Hepatocyte (in vitro differentiated cells): ENCODE measurements around the gene CDH18.

Source experiments
- EZH2 ChIP-seq: fragments of 200-600 bp; sonication (generic); IDR thresholded peaks from 2 replicates; pipeline ENCODE4 v1.6.1; 2016; ENCODE audit warnings: antibody characterized with exemption, mild to moderate bottlenecking, borderline replicate concordance
- TF ChIP-seq, protein P1 (sequence below): fragments of 200-600 bp; sonication (generic); IDR thresholded peaks from 2 replicates; pipeline ENCODE4 v1.5.1; 2016; ENCODE audit warnings: antibody characterized with exemption, mild to moderate bottlenecking; ENCODE audit not compliant: poor library complexity

DNA sequence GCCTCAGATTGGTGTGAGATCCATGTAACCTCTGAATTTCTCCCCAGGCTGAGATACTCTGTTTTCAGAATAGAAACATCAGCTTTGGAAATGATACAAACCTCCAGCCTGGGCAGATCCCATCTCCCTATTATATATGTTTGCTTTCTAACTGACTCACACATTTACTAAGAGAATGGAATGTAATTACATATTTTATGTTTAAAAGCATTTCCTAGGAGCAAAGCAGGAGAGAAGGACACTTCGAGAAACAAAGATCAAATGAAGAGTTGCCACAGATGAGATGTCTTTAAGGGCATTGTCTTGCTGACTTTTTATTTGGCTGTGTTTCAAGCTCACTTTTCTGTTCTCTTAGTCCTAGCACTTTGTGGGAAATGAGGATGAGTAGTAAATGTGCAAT, 96.3 kb downstream of the CDH18 start:
- TF ChIP-seq, protein P1, sequence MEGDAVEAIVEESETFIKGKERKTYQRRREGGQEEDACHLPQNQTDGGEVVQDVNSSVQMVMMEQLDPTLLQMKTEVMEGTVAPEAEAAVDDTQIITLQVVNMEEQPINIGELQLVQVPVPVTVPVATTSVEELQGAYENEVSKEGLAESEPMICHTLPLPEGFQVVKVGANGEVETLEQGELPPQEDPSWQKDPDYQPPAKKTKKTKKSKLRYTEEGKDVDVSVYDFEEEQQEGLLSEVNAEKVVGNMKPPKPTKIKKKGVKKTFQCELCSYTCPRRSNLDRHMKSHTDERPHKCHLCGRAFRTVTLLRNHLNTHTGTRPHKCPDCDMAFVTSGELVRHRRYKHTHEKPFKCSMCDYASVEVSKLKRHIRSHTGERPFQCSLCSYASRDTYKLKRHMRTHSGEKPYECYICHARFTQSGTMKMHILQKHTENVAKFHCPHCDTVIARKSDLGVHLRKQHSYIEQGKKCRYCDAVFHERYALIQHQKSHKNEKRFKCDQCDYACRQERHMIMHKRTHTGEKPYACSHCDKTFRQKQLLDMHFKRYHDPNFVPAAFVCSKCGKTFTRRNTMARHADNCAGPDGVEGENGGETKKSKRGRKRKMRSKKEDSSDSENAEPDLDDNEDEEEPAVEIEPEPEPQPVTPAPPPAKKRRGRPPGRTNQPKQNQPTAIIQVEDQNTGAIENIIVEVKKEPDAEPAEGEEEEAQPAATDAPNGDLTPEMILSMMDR = no peak
- no peak for TF ChIP-seq EZH2
